ENCODE data around the gene PPP1R9B.

PPP1R9B gene

DNA sequence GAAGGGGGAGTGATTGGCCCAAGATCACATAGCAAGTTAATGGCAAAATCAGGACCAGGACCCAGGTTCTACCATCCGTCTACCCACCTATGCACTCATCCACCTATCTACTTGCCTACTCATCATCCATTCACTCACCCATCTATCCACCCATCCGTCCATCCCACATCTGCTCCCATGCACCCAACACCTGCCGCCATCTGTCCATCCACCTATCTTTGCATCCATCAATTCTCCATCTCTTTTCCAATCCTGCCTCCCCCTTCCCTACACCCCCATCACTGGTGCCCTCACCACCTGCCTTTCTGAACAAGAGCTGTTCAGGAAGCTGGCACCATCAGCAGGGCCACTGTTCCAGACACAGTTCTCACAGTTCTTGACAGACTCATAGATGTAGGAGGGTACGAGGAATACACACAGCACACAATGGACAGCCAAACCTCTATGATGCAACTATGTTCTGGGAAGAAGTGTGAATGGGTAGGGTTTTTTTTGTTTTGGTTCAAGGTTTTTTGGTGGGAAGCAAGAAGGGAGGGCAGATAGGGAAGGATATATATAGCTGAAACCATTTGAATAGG lies 25.0 kb downstream of the PPP1R9B start:
- TF ChIP-seq OSR1 (CRISPR knock-in tag; IDR thresholded peaks at IDR 0.05) (no peak), SNAI2 (CRISPR knock-in tag; IDR thresholded peaks at IDR 0.05) (no peak), BACH2 (CRISPR knock-in tag; IDR thresholded peaks at IDR 0.05; ENCODE audit: borderline replicate concordance) (no peak), ESRRG (CRISPR knock-in tag; IDR thresholded peaks at IDR 0.05) (no peak)
- TF ChIP-seq, protein P1, sequence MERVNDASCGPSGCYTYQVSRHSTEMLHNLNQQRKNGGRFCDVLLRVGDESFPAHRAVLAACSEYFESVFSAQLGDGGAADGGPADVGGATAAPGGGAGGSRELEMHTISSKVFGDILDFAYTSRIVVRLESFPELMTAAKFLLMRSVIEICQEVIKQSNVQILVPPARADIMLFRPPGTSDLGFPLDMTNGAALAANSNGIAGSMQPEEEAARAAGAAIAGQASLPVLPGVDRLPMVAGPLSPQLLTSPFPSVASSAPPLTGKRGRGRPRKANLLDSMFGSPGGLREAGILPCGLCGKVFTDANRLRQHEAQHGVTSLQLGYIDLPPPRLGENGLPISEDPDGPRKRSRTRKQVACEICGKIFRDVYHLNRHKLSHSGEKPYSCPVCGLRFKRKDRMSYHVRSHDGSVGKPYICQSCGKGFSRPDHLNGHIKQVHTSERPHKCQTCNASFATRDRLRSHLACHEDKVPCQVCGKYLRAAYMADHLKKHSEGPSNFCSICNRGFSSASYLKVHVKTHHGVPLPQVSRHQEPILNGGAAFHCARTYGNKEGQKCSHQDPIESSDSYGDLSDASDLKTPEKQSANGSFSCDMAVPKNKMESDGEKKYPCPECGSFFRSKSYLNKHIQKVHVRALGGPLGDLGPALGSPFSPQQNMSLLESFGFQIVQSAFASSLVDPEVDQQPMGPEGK (CRISPR knock-in tag; IDR thresholded peaks at IDR 0.05; ENCODE audit: borderline replicate concordance): no peak
- no peak for ATAC-seq

DNA sequence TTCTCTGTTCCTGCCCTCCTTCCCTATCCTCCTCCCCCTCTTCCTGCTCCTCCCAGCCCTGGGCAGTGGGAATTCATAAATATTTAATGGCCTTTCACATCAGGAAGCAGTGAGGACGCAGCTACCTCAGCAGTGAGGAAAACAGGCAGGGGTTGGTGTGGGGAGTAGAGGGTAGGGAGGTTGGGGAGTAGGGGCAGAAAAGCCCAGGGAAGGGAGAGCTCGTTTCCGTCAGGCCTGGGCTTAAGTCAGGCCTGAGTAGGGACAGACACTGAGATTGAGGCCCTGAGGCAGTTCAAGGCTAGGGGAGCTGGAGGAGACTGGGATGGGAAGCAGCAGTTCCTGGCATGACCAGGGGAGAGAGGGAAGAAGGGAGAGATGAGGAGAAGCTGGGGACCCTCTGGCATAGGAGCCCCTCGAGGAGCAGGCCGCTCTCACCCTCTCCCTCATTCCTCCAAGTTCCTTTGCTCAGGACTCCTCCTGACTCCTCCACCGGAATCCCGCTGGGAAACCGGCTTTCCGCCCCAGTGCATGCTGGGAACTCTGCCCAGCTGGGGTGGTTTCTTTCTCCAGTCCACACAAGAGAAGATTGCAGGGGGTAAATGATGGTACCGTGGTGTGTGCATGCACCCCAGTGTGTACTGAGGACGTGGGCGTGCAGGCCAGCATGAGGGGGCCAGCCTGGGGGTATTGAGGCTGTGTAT lies 26.7 kb downstream of the PPP1R9B start:
- no peak for TF ChIP-seq ZFP30 (CRISPR knock-in tag; IDR thresholded peaks at IDR 0.05)
- TF ChIP-seq ZFP3 (CRISPR knock-in tag; IDR thresholded peaks at IDR 0.05): no peak
- no peak for TF ChIP-seq TCF4 (CRISPR knock-in tag; IDR thresholded peaks at IDR 0.05; ENCODE audit: borderline replicate concordance)
- TF ChIP-seq ZC3H10 (CRISPR knock-in tag; IDR thresholded peaks at IDR 0.05): no peak
- TF ChIP-seq SNAI2 (CRISPR knock-in tag; IDR thresholded peaks at IDR 0.05): no peak
- TF ChIP-seq, protein P2, sequence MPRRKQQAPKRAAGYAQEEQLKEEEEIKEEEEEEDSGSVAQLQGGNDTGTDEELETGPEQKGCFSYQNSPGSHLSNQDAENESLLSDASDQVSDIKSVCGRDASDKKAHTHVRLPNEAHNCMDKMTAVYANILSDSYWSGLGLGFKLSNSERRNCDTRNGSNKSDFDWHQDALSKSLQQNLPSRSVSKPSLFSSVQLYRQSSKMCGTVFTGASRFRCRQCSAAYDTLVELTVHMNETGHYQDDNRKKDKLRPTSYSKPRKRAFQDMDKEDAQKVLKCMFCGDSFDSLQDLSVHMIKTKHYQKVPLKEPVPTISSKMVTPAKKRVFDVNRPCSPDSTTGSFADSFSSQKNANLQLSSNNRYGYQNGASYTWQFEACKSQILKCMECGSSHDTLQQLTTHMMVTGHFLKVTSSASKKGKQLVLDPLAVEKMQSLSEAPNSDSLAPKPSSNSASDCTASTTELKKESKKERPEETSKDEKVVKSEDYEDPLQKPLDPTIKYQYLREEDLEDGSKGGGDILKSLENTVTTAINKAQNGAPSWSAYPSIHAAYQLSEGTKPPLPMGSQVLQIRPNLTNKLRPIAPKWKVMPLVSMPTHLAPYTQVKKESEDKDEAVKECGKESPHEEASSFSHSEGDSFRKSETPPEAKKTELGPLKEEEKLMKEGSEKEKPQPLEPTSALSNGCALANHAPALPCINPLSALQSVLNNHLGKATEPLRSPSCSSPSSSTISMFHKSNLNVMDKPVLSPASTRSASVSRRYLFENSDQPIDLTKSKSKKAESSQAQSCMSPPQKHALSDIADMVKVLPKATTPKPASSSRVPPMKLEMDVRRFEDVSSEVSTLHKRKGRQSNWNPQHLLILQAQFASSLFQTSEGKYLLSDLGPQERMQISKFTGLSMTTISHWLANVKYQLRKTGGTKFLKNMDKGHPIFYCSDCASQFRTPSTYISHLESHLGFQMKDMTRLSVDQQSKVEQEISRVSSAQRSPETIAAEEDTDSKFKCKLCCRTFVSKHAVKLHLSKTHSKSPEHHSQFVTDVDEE (CRISPR knock-in tag; IDR thresholded peaks at IDR 0.05): no peak
- TF ChIP-seq OSR1 (CRISPR knock-in tag; IDR thresholded peaks at IDR 0.05): no peak
- TF ChIP-seq GLIS3 (CRISPR knock-in tag; IDR thresholded peaks at IDR 0.05): no peak
- TF ChIP-seq ARNTL (CRISPR knock-in tag; IDR thresholded peaks at IDR 0.05; ENCODE audit: borderline replicate concordance, low read depth): no peak
- TF ChIP-seq, protein P3, sequence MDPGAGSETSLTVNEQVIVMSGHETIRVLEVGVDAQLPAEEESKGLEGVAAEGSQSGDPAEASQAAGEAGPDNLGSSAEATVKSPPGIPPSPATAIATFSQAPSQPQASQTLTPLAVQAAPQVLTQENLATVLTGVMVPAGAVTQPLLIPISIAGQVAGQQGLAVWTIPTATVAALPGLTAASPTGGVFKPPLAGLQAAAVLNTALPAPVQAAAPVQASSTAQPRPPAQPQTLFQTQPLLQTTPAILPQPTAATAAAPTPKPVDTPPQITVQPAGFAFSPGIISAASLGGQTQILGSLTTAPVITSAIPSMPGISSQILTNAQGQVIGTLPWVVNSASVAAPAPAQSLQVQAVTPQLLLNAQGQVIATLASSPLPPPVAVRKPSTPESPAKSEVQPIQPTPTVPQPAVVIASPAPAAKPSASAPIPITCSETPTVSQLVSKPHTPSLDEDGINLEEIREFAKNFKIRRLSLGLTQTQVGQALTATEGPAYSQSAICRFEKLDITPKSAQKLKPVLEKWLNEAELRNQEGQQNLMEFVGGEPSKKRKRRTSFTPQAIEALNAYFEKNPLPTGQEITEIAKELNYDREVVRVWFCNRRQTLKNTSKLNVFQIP (CRISPR knock-in tag; IDR thresholded peaks at IDR 0.05; ENCODE audit: borderline replicate concordance, low read depth): no peak
- TF ChIP-seq RARB (CRISPR knock-in tag; IDR thresholded peaks at IDR 0.05): no peak
- TF ChIP-seq BACH2 (CRISPR knock-in tag; IDR thresholded peaks at IDR 0.05; ENCODE audit: borderline replicate concordance): no peak
- TF ChIP-seq, protein P1 (CRISPR knock-in tag; IDR thresholded peaks at IDR 0.05; ENCODE audit: borderline replicate concordance): no peak
- TF ChIP-seq ZNF565 (CRISPR knock-in tag; conservative IDR thresholded peaks at IDR 0.05; ENCODE audit: low read depth): no peak
- no peak; the same call in 2 of the 3 replicates for ATAC-seq

DNA sequence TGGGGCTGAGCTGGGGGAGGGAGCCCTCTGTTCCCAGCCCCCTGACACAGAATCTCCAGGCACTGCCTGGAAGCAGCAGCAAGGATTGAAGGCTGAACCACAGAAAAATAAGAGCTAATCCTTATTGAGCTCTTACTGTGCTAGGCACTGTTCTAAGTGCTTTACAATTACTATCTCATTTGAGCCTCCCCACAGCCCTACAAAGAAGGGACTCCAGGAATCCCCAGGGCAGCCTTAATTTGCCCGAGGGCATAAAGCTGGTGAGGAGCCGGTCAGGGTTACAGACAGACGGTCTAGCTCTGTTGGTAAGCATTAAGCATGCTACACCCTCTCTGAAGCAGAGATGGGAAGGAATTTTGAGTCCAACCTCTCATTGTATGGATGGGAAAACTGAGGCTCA lies 27.5 kb downstream of the PPP1R9B start:
- ATAC-seq: no peak
- TF ChIP-seq GLIS3 (CRISPR knock-in tag; IDR thresholded peaks at IDR 0.05) (no peak), PPARA (CRISPR knock-in tag; IDR thresholded peaks at IDR 0.05; ENCODE audit: borderline replicate concordance) (no peak), ZFP3 (CRISPR knock-in tag; IDR thresholded peaks at IDR 0.05) (no peak), SNAI2 (CRISPR knock-in tag; IDR thresholded peaks at IDR 0.05) (no peak), OSR1 (CRISPR knock-in tag; IDR thresholded peaks at IDR 0.05) (no peak), TCF4 (CRISPR knock-in tag; IDR thresholded peaks at IDR 0.05; ENCODE audit: borderline replicate concordance) (no peak), CSDC2 (CRISPR knock-in tag; IDR thresholded peaks at IDR 0.05) (no peak), ZC3H10 (CRISPR knock-in tag; IDR thresholded peaks at IDR 0.05) (no peak), TOX (CRISPR knock-in tag; IDR thresholded peaks at IDR 0.05; ENCODE audit: borderline replicate concordance) (no peak), ZNF8 (CRISPR knock-in tag; IDR thresholded peaks at IDR 0.05) (no peak), ISL1 (CRISPR knock-in tag; IDR thresholded peaks at IDR 0.05) (no peak), BACH2 (CRISPR knock-in tag; IDR thresholded peaks at IDR 0.05; ENCODE audit: borderline replicate concordance) (no peak), ZNF70 (CRISPR knock-in tag; IDR thresholded peaks at IDR 0.05) (no peak)
- TF ChIP-seq, protein P3 (CRISPR knock-in tag; IDR thresholded peaks at IDR 0.05; ENCODE audit: borderline replicate concordance, low read depth): no peak
- TF ChIP-seq, protein P4, sequence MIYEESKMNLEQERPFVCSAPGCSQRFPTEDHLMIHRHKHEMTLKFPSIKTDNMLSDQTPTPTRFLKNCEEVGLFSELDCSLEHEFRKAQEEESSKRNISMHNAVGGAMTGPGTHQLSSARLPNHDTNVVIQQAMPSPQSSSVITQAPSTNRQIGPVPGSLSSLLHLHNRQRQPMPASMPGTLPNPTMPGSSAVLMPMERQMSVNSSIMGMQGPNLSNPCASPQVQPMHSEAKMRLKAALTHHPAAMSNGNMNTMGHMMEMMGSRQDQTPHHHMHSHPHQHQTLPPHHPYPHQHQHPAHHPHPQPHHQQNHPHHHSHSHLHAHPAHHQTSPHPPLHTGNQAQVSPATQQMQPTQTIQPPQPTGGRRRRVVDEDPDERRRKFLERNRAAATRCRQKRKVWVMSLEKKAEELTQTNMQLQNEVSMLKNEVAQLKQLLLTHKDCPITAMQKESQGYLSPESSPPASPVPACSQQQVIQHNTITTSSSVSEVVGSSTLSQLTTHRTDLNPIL (CRISPR knock-in tag; IDR thresholded peaks at IDR 0.05; ENCODE audit: low read depth): no peak
- TF ChIP-seq, protein P2 (CRISPR knock-in tag; IDR thresholded peaks at IDR 0.05): no peak

Data from SK-N-SH treated with all-trans-retinoic acid at 6 μM for 48 hours (cell line).